Gastrocnemius medialis (tissue), 4 donors: ENCODE measurements around the gene LYRM9. TPM values are rescaled to one million over a fixed set of nuclear protein-coding genes. Genes with fewer than 3 reads are reported as not detected.

Experiments used
- ATAC-seq, 2 donors: fragments of 150-250 bp; one replicate each; pipeline ENCODE4 v1.9.1; 2016
- DNase-seq, 2 donors: peaks; one replicate each; pipeline ENCODE4 v3.0.0-alpha.2; 2019
- H3K27ac ChIP-seq, 4 donors: fragments of 200-600 bp; sonication (generic); 1 replicate in 1 of 4; 2 replicates in 3 of 4; pipeline ENCODE4 v1.5.1; 2016 to 2018; ENCODE audit warnings: mild to moderate bottlenecking in 2 of 4, moderate library complexity in 1 of 4
- H3K27me3 ChIP-seq, 3 donors: fragments of 200-600 bp; sonication (generic) in 2 of 3; 1 replicate in 1 of 3; 2 replicates in 2 of 3; pipeline versions ENCODE4 v1.5.1 to v1.6.0; 2016 to 2019; ENCODE audit warnings: mild to moderate bottlenecking in 1 of 3, moderate library complexity in 1 of 3
- H3K36me3 ChIP-seq, 2 donors: fragments of 200-600 bp; sonication (generic) in 1 of 2; one replicate each; pipeline ENCODE4 v1.5.1; 2017 to 2018
- H3K4me1 ChIP-seq, 2 donors: fragments of 200-600 bp; sonication (generic) in 1 of 2; one replicate each; pipeline ENCODE4 v1.5.1; 2016 to 2017; ENCODE audit warnings: mild to moderate bottlenecking in 2 of 2
- H3K4me3 ChIP-seq, 4 donors: fragments of 200-600 bp; sonication (generic) in 3 of 4; 1 replicate in 1 of 4; 2 replicates in 3 of 4; pipeline ENCODE4 v1.5.1; 2016 to 2019; ENCODE audit warnings: mild to moderate bottlenecking in 2 of 4
- H3K9me3 ChIP-seq, 3 donors: fragments of 200-600 bp; sonication (generic) in 2 of 3; 1 replicate in 1 of 3; 2 replicates in 2 of 3; pipeline ENCODE4 v1.5.1; 2016 to 2019
- CTCF ChIP-seq, 5 experiments: fragments of 450-650 bp in 3 of 5; fragments of 200-600 bp in 2 of 5; sonication (generic) in 2 of 5; IDR thresholded peaks in 4 of 5; conservative IDR thresholded peaks in 1 of 5; 1 replicate in 4 of 5; 2 replicates in 1 of 5; pipeline ENCODE4 v1.5.1; 2016 to 2019; ENCODE audit warnings: antibody characterized with exemption in 5 of 5, mild to moderate bottlenecking in 3 of 5, moderate library complexity in 3 of 5
- POLR2A ChIP-seq, 2 donors: fragments of 450-650 bp; IDR thresholded peaks; one replicate each; pipeline ENCODE4 v1.6.1; 2017; ENCODE audit warnings: antibody characterized with exemption in 2 of 2, mild to moderate bottlenecking in 2 of 2, moderate library complexity in 2 of 2
- in situ Hi-C, 4 donors: fragments of 200-750 bp; cut with MboI; loops; one replicate each; pipeline versions ENCODE4 v1.15.0 to v1.8.0; 2017; ENCODE audit warnings: low sequenced_read_pairs in 4 of 4
- intact Hi-C: fragments of 100-400 bp; cut with DNase I; formaldehyde crosslinking; loops from one replicate; pipeline ENCODE4 v1.15.1; 2023; ENCODE audit warnings: low total_unique reads
- total RNA-seq, 4 donors: library from RNA; depleted of rRNA; stranded (reverse); fragments of >200 nt; gene quantifications; one replicate each; pipeline versions ENCODE4 v1.1.0 to v1.2.3, GENCODE V29; 2016

Gene LYRM9
- 10 to 100 TPM in 2 of 4 donors, 1 to 10 TPM in 2; 5.9 to 37.2 (median 9.6) TPM for total RNA-seq

DNA sequence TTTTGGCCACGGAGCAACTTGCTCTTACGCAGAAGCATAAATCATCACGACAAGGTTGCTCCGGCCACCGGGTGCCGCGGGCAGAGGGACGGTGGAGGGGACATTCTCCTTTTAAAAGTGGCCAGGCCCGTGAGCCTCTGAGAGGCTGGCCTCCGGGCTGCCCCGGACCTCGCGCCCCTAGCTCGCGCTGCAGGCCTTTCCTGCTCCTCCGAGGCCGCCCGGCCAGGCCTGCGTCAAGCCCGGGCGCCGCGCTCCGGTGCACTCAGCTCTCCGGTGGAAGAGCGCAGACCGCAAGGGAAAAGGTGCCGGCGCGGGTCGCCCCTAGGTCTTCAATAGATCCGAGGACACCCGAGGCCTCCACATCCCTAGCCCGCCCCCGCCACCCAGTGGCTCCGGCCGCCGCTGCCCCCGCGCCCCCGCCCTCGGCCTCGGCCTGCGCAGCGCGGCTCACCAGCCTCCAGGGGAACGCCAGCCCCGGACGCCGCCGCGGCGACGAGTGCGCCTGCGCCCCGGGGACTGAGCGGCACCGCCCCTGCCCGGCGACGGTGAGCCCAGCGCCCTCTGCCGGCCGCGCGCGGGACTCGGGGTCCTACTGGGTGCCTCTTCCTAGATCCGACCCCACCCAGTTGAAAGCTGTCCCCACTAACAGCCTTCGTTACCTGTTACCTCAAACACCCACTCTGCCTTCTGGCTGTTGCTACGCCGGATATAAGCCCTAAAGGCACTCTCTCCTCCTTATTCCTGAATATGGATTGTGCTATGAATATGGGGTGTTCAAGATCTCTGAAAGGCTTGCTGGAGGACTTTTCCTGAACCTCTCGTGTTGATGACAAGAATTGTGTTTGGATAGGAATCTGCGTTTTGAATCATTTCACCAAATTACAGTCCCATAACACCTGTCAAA lies at the start of gene LYRM9:
Gene LYRM9, minus strand, starts transcription at position 500 of the 904 bp plus-strand sequence. CDS start 10,671 bp downstream, outside the sequence.
- no peaks in the 10 kb centered on the region for H3K9me3 ChIP-seq
- in situ Hi-C loops (loop anchor here (10.0 to 25.0 kb wide), 4 partner anchors 88 to 531 kb away; partner anchors contain the start of gene NOS2 (in 3 of the 4)), intact Hi-C loops (loop anchor here (1.0 to 10.0 kb wide), 4 partner anchors 88 to 442 kb away; partner anchors contain the start of genes IFT20 and TNFAIP1)
- H3K36me3 ChIP-seq: no peaks in the 10 kb centered on the region
- peaks cover 6 to 7% of the 10 kb centered on the region in 2 donors for H3K4me1 ChIP-seq
- DNase-seq: peak; percentile 75 to 88
- peak; percentile 96 to 97 for ATAC-seq
- H3K27me3 ChIP-seq: no peaks in the 10 kb centered on the region
- peak within 1 kb of the TSS; percentile 66 to 91 (median 85) for H3K4me3 ChIP-seq
- TF ChIP-seq CTCF (IDR thresholded peaks at IDR 0.05 in 4 of 5, conservative IDR thresholded peaks at IDR 0.05 in 1 of 5) (peak; percentile 81 to 98 (median 90)), POLR2A (IDR thresholded peaks at IDR 0.05) (peak; percentile 21 to 30)
- peak within 1 kb of the TSS; percentile 84 to 88 (median 86) for H3K27ac ChIP-seq

DNA sequence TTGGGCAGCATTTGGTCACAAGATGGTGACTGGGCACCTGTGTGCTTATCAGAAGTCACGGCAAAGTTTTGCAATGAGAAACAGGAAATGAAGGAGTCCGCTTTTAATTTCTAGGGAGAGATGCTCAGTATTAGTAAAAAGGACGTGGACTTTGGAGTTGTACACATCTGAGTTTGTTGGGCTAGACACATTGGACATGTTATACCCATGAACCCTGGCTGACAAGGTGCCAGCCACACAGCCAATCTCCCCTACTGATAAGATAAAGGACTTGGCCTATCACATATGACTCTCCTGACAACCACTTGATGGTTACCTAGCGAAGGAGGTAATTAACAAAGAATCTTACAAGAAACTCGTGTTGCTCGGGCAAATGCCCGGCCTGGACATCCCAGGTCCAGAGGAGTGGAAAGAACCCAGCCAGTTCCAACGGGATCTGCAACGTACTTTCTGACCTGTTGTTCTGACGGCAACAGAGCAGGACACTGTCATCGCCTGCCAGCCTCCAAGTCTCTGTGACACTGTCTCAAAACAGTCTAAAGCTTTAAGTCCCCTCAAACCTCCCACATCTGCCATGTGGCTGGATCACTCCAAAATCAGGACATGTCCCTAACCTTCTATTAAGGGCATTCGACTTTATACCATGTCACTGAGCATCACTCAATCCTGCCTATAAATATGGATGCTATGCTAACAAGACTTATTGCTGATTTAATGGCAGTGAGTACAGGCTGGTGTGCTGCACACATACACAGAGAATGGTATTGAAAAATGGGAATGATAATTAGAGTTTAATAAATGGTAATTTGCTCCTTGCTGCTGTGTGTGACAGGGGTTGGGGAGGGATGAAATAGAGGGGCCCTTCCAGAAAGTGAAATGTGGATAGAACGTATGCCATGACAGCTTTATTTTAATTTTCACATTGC lies 47.6 kb upstream of the LYRM9 start:
- H3K36me3 ChIP-seq: no peaks in the 10 kb centered on the region
- no peak for DNase-seq
- no peaks in the 10 kb centered on the region for H3K9me3 ChIP-seq
- no peaks in the 10 kb centered on the region for H3K27me3 ChIP-seq
- in situ Hi-C loops (no loop called here), intact Hi-C loops (no loop called here)
- H3K27ac ChIP-seq: no peak overlapping the region
- no peak for TF ChIP-seq CTCF (IDR thresholded peaks at IDR 0.05 in 4 of 5, conservative IDR thresholded peaks at IDR 0.05 in 1 of 5)
- H3K4me3 ChIP-seq: no peak overlapping the region
- H3K4me1 ChIP-seq: no peaks in the 10 kb centered on the region
- ATAC-seq: no peak

DNA sequence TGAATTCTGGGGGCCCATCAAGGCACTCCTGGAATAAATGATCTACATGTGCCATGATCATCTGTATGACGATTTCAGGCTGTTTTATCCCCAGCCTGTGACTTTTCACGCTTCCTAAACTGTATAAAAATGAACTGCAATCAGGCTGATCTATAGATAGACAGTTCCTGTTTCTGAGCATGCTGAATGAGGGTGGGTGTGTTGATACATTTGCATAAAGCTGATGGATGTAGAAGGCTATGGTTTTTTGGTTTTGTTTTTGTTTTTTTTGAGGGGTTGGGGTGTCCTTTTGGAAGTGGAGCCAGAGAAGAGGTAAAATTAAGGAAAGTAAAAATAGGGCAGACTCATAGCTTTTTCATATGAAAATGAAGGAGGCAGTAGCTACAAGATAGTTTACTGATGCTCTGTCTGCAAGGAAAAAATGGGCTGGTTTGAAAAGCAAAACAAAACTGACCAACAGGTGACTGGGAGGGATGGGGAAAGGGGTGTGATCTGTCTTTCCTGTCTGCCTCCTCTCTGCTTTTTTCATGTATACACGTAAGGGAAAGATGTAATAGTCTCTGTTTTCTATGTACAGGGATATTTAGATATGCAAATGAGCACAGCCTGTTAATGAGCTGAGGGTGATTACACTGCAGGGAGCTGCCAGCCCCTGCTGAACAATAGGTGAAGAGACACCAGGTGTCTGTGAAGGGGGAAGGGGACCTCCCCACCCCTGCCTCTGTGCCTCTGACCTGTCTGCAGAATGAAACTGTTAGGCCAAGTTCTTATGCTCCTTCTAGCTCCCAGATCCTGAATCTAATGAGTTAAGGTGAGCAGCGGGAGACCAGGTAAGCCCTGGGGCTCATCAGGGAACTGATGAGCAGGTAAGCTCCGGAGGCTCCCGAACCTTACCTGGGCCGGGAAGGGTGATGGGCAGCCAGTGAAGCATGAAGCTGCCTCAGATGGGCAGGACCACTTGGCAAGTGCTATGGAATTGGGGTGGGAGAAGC lies 46.6 kb upstream of the LYRM9 start:
- H3K9me3 ChIP-seq: no peaks in the 10 kb centered on the region
- DNase-seq: no peak
- H3K27ac ChIP-seq: no peak overlapping the region
- intact Hi-C loops: no loop called here
- ATAC-seq: no peak
- H3K4me3 ChIP-seq: no peak overlapping the region
- no peaks in the 10 kb centered on the region for H3K36me3 ChIP-seq
- no peaks in the 10 kb centered on the region for H3K4me1 ChIP-seq
- H3K27me3 ChIP-seq: no peaks in the 10 kb centered on the region
- in situ Hi-C loops: no loop called here
- TF ChIP-seq POLR2A (IDR thresholded peaks at IDR 0.05) (no peak), CTCF (IDR thresholded peaks at IDR 0.05 in 4 of 5, conservative IDR thresholded peaks at IDR 0.05 in 1 of 5) (no peak)

DNA sequence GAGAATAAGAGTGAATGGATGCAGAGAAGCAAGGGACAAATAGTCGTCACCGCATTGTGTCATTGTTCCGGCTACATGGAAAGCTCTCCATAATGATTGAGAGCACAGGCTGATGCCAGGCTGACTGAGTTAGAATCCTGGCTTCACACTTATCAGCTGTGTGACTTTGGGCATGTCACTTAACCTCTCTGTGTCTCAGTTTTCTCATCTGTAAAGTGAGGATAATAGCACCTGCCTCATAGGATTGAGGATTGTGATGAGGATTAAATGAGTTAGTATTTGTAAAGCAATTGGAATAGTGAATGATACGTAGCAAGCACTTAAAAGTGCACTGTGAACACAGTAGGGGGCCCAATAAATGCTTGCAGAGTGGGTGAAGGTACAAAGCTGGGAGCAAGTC lies 45.7 kb upstream of the LYRM9 start:
- in situ Hi-C loops (no loop called here), intact Hi-C loops (no loop called here)
- H3K36me3 ChIP-seq: no peaks in the 10 kb centered on the region
- no peak for DNase-seq
- no peak overlapping the region for H3K27ac ChIP-seq
- H3K4me1 ChIP-seq: no peaks in the 10 kb centered on the region
- H3K4me3 ChIP-seq: no peak overlapping the region
- no peaks in the 10 kb centered on the region for H3K9me3 ChIP-seq
- TF ChIP-seq POLR2A (IDR thresholded peaks at IDR 0.05) (no peak), CTCF (IDR thresholded peaks at IDR 0.05 in 4 of 5, conservative IDR thresholded peaks at IDR 0.05 in 1 of 5) (no peak)
- H3K27me3 ChIP-seq: no peaks in the 10 kb centered on the region
- no peak for ATAC-seq
